Measurements from ENCODE around the gene PRKCB.

GRCh38 chr16:24077292-24077691 lies 241.5 kb downstream of the PRKCB start:
- no peak for TF ChIP-seq CTCF (IDR thresholded peaks at IDR 0.05)
- TF ChIP-seq POLR2A (IDR thresholded peaks at IDR 0.05) = no peak

Measured in testis (tissue), 2 donors.